HL-60 (cell line): ENCODE data around the gene ZNF579.

ENCODE experiments used
- DNase-seq, 2 experiments: peaks; one replicate each; pipeline ENCODE4 v3.0.0-alpha.2; 2010 to 2020; ENCODE audit warnings: low read depth in 1 of 2, low spot score in 1 of 2
- H3K27ac ChIP-seq: fragments of 250-450 bp; sonication (Bioruptor Pico); replicated peaks from 2 replicates; pipeline ENCODE4 v1.5.1; 2020; ENCODE audit warnings: mild to moderate bottlenecking, moderate library complexity
- H3K27me3 ChIP-seq: fragments of 250-450 bp; sonication (Bioruptor Pico); 2 replicates; pipeline ENCODE4 v1.5.1; 2021; ENCODE audit warnings: mild to moderate bottlenecking, moderate library complexity; ENCODE audit not compliant: insufficient read depth, poor library complexity, severe bottlenecking
- H3K4me3 ChIP-seq: replicated peaks from 2 replicates; pipeline ENCODE4 v1.5.1; 2011; ENCODE audit warnings: mild to moderate bottlenecking, control low read depth, low read length; ENCODE audit not compliant: insufficient read depth
- CTCF ChIP-seq: IDR thresholded peaks from one replicate; pipeline ENCODE4 v1.5.1; 2011; ENCODE audit warnings: low read length, control low read depth, inconsistent platforms; ENCODE audit not compliant: insufficient read depth
- GABPA ChIP-seq: IDR thresholded peaks from 2 replicates; pipeline ENCODE4 v1.6.1; 2012; ENCODE audit warnings: low read depth
- POLR2AphosphoS5 ChIP-seq: IDR thresholded peaks from 2 replicates; pipeline ENCODE4 v1.6.1; 2012; ENCODE audit warnings: low read depth
- REST ChIP-seq: IDR thresholded peaks from 2 replicates; pipeline ENCODE4 v1.6.1; 2012; ENCODE audit warnings: low read depth; ENCODE audit not compliant: insufficient replicate concordance
- SPI1 ChIP-seq: IDR thresholded peaks from 2 replicates; pipeline ENCODE4 v1.6.1; 2012; ENCODE audit warnings: low read depth, mild to moderate bottlenecking, borderline replicate concordance

Gene ZNF579

GRCh38 chr19:55540619-55541018 is 40.0 kb downstream of the ZNF579 start:
- Histone ChIP-seq H3K27me3 (no peaks in the 10 kb centered on the region), H3K27ac (no peak overlapping the region), H3K4me3 (no peak overlapping the region)
- no peak for TF ChIP-seq CTCF
- no peak for TF ChIP-seq REST
- TF ChIP-seq POLR2AphosphoS5 = no peak
- no peak for TF ChIP-seq SPI1
- TF ChIP-seq GABPA = no peak
- no peak for DNase-seq

- H3K27ac ChIP-seq = no peak overlapping the region
- no peak for DNase-seq
- TF ChIP-seq GABPA = no peak
- TF ChIP-seq POLR2AphosphoS5 = no peak
- no peak for TF ChIP-seq SPI1
- no peak for TF ChIP-seq REST
- no peak for TF ChIP-seq CTCF
- no peak overlapping the region for H3K4me3 ChIP-seq
- no peaks in the 10 kb centered on the region for H3K27me3 ChIP-seq
These were observed 41.3 kb downstream of the ZNF579 start for GRCh38 chr19:55539090-55539984.

- DNase-seq = no peak
- H3K4me3 ChIP-seq = no peak overlapping the region
- TF ChIP-seq GABPA (no peak), REST (no peak), CTCF (no peak), SPI1 (no peak), POLR2AphosphoS5 (no peak)
- H3K27ac ChIP-seq = no peak overlapping the region
- H3K27me3 ChIP-seq = no peaks in the 10 kb centered on the region
These were observed 42.5 kb downstream of the ZNF579 start for GRCh38 chr19:55538132-55538531.
